Spleen (tissue), 7 donors: ENCODE measurements around the gene FOXF1.

Source experiments
- CTCF ChIP-seq, 11 experiments: fragments of 200-600 bp in 7 of 11; fragments of 450-650 bp in 4 of 11; sonication (generic) in 4 of 11; IDR thresholded peaks in 8 of 11; conservative IDR thresholded peaks in 3 of 11; 1 replicate in 7 of 11; 2 replicates in 4 of 11; pipeline versions ENCODE4 v1.4.0 to v1.8.0; 2016 to 2021; ENCODE audit warnings: antibody characterized with exemption in 11 of 11, inconsistent platforms in 4 of 11, mild to moderate bottlenecking in 1 of 11
- POLR2A ChIP-seq, 3 donors: fragments of 450-650 bp; IDR thresholded peaks; one replicate each; pipeline ENCODE4 v1.5.1; 2017; ENCODE audit warnings: antibody characterized with exemption in 3 of 3, mild to moderate bottlenecking in 1 of 3
- POLR2AphosphoS5 ChIP-seq, 3 donors: sonication (generic); formaldehyde crosslinking; IDR thresholded peaks; one replicate each; pipeline ENCODE4 v1.5.1; 2017; ENCODE audit warnings: antibody characterized with exemption in 3 of 3
- donor health status: DM: no; HTN: no; CAD: no; lungs with moderate emphysema.
- donor health status: DM: no; HTN: no; CAD: no.
- donor health status: DM: no; HTN: no; CAD: no.

- TF ChIP-seq CTCF (IDR thresholded peaks at IDR 0.05 in 8 of 11, conservative IDR thresholded peaks at IDR 0.05 in 3 of 11) (no peak), POLR2AphosphoS5 (IDR thresholded peaks at IDR 0.05) (no peak), POLR2A (IDR thresholded peaks at IDR 0.05) (no peak)
Measured at GRCh38 chr16:86479419-86479818, 30.9 kb upstream of the FOXF1 start.
